ENCODE results near the gene UMOD. TPM values are rescaled to one million over a fixed set of nuclear protein-coding genes. Genes with fewer than 3 reads are reported as not detected.

UMOD gene
- not detected in 2 replicates for total RNA-seq (2014; rRNA removed)
- polyA plus RNA-seq (2012): not detected

- DNase-seq (ENCODE audit: low read depth): no peak
Measured at GRCh38 chr16:20352615-20353014, at the start of gene UMOD. TSS of gene UMOD (minus strand) at chr16:20352715. CDS start at chr16:20350737, 1,978 bp downstream.

- no peak for DNase-seq (ENCODE audit: low read depth)
Measured at GRCh38 chr16:20401475-20402016, 49.0 kb upstream of the UMOD start.

- DNase-seq (ENCODE audit: low read depth): no peak
Measured at GRCh38 chr16:20401066-20401465, 48.6 kb upstream of the UMOD start.

GRCh38 chr16:20399185-20399584, 46.7 kb upstream of the UMOD start:
- DNase-seq (ENCODE audit: low read depth): no peak

- no peak for DNase-seq (ENCODE audit: low read depth)
Measured at GRCh38 chr16:20398603-20399002, 46.1 kb upstream of the UMOD start.

GRCh38 chr16:20397468-20398074, 45.1 kb upstream of the UMOD start:
- DNase-seq (ENCODE audit: low read depth): no peak

GRCh38 chr16:20396846-20397467, 44.4 kb upstream of the UMOD start:
- no peak for DNase-seq (ENCODE audit: low read depth)

- no peak for DNase-seq (ENCODE audit: low read depth)
Measured at GRCh38 chr16:20395946-20396345, 43.4 kb upstream of the UMOD start.

- DNase-seq (ENCODE audit: low read depth): no peak
Measured at GRCh38 chr16:20393801-20394577, 41.5 kb upstream of the UMOD start.

- no peak for DNase-seq (ENCODE audit: low read depth)
Measured at GRCh38 chr16:20391045-20391444, 38.5 kb upstream of the UMOD start.

- no peak for DNase-seq (ENCODE audit: low read depth)
Measured at GRCh38 chr16:20388854-20389253, 36.3 kb upstream of the UMOD start.

GRCh38 chr16:20387978-20388377, 35.5 kb upstream of the UMOD start:
- DNase-seq (ENCODE audit: low read depth): no peak

GRCh38 chr16:20385844-20386832, 33.6 kb upstream of the UMOD start:
- DNase-seq (ENCODE audit: low read depth): peak; percentile 34

- DNase-seq (ENCODE audit: low read depth): peak; percentile 55
Measured at GRCh38 chr16:20383106-20384029, 30.9 kb upstream of the UMOD start.

- DNase-seq (ENCODE audit: low read depth): no peak
Measured at GRCh38 chr16:20382202-20382948, 29.9 kb upstream of the UMOD start.

GRCh38 chr16:20380782-20381181, 28.3 kb upstream of the UMOD start:
- DNase-seq (ENCODE audit: low read depth): no peak

- DNase-seq (ENCODE audit: low read depth): no peak
Measured at GRCh38 chr16:20377181-20377580, 24.7 kb upstream of the UMOD start.

GRCh38 chr16:20372701-20373100, 20.2 kb upstream of the UMOD start:
- peak; percentile 20 for DNase-seq (ENCODE audit: low read depth)

GRCh38 chr16:20369452-20370054, 17.0 kb upstream of the UMOD start:
- DNase-seq (ENCODE audit: low read depth): no peak
